Activated T-helper 1 cell treated with Interleukin-2 at 50 U/mL for 16 hours (primary cell): Measurements from ENCODE around the gene AGFG2.
"Not testable (repeated sequence)": the region's sequence is repeated elsewhere in the genome, so short reads cannot be mapped to it uniquely, and the experiment has no call there.

ENCODE experiments used
- DNase-seq: peaks from one replicate; pipeline ENCODE4 v3.0.0-alpha.2; 2020; ENCODE audit warnings: low read depth

AGFG2 gene

GRCh38 chr7:100552532-100552931 lies 13.5 kb downstream of the AGFG2 start:
- no peak for DNase-seq

GRCh38 chr7:100553032-100553431 lies 14.0 kb downstream of the AGFG2 start:
- no peak for DNase-seq

- no peak for DNase-seq
Measured at GRCh38 chr7:100555701-100556100, 16.7 kb downstream of the AGFG2 start.

GRCh38 chr7:100556541-100556940 lies 17.5 kb downstream of the AGFG2 start:
- DNase-seq: no peak

GRCh38 chr7:100559127-100559526 lies 20.1 kb downstream of the AGFG2 start:
- DNase-seq: no peak

GRCh38 chr7:100561491-100562194 lies 22.6 kb downstream of the AGFG2 start:
- no peak for DNase-seq

GRCh38 chr7:100562195-100563099 lies 23.4 kb downstream of the AGFG2 start:
- no peak for DNase-seq

GRCh38 chr7:100563100-100563564 lies 24.1 kb downstream of the AGFG2 start:
- no peak for DNase-seq

GRCh38 chr7:100563809-100564400 lies 24.9 kb downstream of the AGFG2 start:
- DNase-seq: peak; percentile 69

- not testable (repeated sequence) for DNase-seq
Measured at GRCh38 chr7:100564405-100564804, 25.4 kb downstream of the AGFG2 start.

GRCh38 chr7:100565133-100565571 lies 26.1 kb downstream of the AGFG2 start:
- no peak for DNase-seq

- DNase-seq: no peak
Measured at GRCh38 chr7:100566018-100566531, 27.1 kb downstream of the AGFG2 start.

- no peak for DNase-seq
Measured at GRCh38 chr7:100567031-100567730, 28.2 kb downstream of the AGFG2 start.

- no peak for DNase-seq
Measured at GRCh38 chr7:100567751-100568175, 28.8 kb downstream of the AGFG2 start.

GRCh38 chr7:100568176-100568895 lies 29.3 kb downstream of the AGFG2 start:
- no peak for DNase-seq

- peak; percentile 34 for DNase-seq
Measured at GRCh38 chr7:100568896-100569844, 30.2 kb downstream of the AGFG2 start.

- no peak for DNase-seq
Measured at GRCh38 chr7:100570954-100571828, 32.2 kb downstream of the AGFG2 start.

GRCh38 chr7:100571829-100572116 lies 32.8 kb downstream of the AGFG2 start:
- no peak for DNase-seq
